Stimulated activated CD8-positive, alpha-beta memory T cell treated with anti-CD3 and anti-CD28 coated beads, Interleukin-2, amount 100 ng/mL, for 1 hour (primary cell): ENCODE measurements around the gene DCTN2.
"Not testable (repeated sequence)": the region's sequence is repeated elsewhere in the genome, so short reads cannot be mapped to it uniquely, and the experiment has no call there.

Experiments used
- DNase-seq, 2 donors: peaks; one replicate each; pipeline ENCODE4 v3.0.0-alpha.2; 2020; ENCODE audit warnings: low read depth in 2 of 2

DCTN2 gene

GRCh38 chr12:57576613-57577160 lies 29.7 kb upstream of the DCTN2 start:
- no peak for DNase-seq

- no peak for DNase-seq
Observed at GRCh38 chr12:57575771-57576612, 29.0 kb upstream of the DCTN2 start.

- DNase-seq: no peak
Observed at GRCh38 chr12:57574795-57575194, 27.8 kb upstream of the DCTN2 start.

GRCh38 chr12:57571926-57572762 lies 25.2 kb upstream of the DCTN2 start:
- no peak for DNase-seq

GRCh38 chr12:57570438-57570837 lies 23.4 kb upstream of the DCTN2 start:
- not testable (repeated sequence) for DNase-seq

GRCh38 chr12:57569858-57570257 lies 22.9 kb upstream of the DCTN2 start:
- DNase-seq: no peak

- DNase-seq: no peak
Observed at GRCh38 chr12:57568838-57569237, 21.8 kb upstream of the DCTN2 start.

- no peak for DNase-seq
Observed at GRCh38 chr12:57564178-57564740, 17.3 kb upstream of the DCTN2 start.

- no peak for DNase-seq
Observed at GRCh38 chr12:57563358-57563757, 16.4 kb upstream of the DCTN2 start.

- not testable (repeated sequence) for DNase-seq
Observed at GRCh38 chr12:57561117-57561516, 14.1 kb upstream of the DCTN2 start.

GRCh38 chr12:57560516-57560915 lies 13.5 kb upstream of the DCTN2 start:
- DNase-seq: no peak

GRCh38 chr12:57558864-57559263 lies 11.9 kb upstream of the DCTN2 start:
- DNase-seq: no peak

GRCh38 chr12:57554897-57555296 lies 7.9 kb upstream of the DCTN2 start:
- DNase-seq: no peak

GRCh38 chr12:57554453-57554852 lies 7.5 kb upstream of the DCTN2 start:
- DNase-seq: no peak

GRCh38 chr12:57553343-57554202 lies 6.6 kb upstream of the DCTN2 start:
- no peak for DNase-seq

GRCh38 chr12:57552835-57553313 lies 5.9 kb upstream of the DCTN2 start:
- no peak for DNase-seq

- no peak for DNase-seq
Observed at GRCh38 chr12:57552306-57552651, 5.3 kb upstream of the DCTN2 start.

GRCh38 chr12:57551637-57552305 lies 4.8 kb upstream of the DCTN2 start:
- DNase-seq: no peak

- no peak for DNase-seq
Observed at GRCh38 chr12:57550641-57551549, 3.9 kb upstream of the DCTN2 start.
